SW480 (cell line): Measurements from ENCODE around the gene PLEKHA6.

Experiments
- DNase-seq: peaks from one replicate; pipeline ENCODE4 v3.0.0-alpha.2; 2016; ENCODE audit warnings: low spot score

Gene PLEKHA6

DNA sequence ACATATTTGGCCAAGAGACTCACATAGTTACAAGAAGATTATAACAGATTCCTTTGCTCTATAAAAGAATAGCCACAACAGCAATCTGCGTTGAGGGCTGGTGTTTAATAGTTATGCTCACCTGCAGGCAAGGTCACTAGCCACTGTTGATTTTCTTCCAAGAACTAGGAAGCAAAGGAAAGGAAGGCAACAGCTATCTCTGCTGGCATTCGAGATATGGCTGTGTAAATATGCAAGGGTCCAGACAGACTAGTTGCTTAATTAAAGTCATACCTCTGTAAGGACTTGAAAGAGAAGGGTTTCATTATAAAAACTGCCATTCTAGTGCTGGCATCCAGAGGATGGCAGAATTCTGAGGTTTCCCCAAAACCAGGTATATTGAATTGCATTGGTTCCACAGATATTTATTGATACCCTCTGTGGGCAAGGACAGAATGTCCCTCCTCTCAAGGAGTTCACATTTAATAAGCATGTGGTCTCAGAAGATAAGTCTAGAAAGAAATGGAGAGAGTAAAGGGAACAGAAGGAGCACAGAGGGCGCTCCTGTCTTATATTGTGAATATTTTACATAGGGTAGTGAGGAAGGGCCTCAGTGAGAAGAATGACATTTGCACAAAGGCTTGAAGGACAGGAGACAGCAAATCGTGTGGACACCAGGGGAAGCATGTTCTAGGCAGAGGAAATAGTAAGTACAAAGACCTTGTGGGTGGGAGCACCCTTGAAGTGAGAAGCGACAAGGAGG, 23.6 kb upstream of the PLEKHA6 start:
- no peak for DNase-seq

DNA sequence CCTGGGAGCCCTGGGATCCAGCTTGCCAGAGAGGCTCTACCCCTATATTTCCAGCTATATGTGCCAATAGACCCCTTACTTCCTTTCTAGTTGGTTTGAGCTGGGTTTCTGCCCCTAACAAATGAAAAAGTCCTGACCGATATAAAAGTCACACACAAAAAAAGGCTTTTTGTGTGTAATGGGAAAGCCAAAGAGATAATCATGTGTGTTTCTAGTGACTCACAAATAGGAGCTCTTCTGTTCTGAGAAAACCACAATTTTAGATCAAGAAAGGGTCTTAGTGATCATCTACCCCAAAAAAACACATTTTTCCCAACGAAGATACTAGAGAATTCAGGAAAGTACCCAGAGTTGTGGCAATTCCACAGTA, 23.0 kb upstream of the PLEKHA6 start:
- no peak for DNase-seq

DNA sequence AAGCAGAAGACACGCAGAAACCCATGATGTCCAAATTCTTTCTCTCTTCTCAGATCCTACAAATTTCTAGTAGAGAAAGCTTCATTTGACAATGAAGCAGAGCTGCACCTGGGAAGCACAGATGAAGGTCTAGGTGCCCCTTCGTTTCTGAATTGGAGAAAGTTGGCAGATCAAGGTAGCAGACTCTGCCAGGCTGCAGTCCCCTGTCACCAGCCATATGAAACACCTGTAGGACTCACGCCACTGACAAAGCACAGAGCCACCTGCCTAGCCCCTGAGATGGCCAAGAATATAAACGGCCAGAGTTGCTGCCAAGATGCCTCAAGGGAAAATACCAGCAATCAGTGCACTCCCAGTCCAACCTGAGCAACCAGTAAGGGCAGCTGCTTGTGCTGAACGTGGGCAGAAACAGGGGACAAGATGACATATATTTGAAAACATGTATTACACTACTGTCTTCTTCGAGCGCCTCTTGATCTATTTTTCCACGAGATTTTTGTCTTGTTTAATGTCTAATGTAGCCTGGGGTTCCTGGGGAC, 20.6 kb upstream of the PLEKHA6 start:
- DNase-seq, result no peak

DNA sequence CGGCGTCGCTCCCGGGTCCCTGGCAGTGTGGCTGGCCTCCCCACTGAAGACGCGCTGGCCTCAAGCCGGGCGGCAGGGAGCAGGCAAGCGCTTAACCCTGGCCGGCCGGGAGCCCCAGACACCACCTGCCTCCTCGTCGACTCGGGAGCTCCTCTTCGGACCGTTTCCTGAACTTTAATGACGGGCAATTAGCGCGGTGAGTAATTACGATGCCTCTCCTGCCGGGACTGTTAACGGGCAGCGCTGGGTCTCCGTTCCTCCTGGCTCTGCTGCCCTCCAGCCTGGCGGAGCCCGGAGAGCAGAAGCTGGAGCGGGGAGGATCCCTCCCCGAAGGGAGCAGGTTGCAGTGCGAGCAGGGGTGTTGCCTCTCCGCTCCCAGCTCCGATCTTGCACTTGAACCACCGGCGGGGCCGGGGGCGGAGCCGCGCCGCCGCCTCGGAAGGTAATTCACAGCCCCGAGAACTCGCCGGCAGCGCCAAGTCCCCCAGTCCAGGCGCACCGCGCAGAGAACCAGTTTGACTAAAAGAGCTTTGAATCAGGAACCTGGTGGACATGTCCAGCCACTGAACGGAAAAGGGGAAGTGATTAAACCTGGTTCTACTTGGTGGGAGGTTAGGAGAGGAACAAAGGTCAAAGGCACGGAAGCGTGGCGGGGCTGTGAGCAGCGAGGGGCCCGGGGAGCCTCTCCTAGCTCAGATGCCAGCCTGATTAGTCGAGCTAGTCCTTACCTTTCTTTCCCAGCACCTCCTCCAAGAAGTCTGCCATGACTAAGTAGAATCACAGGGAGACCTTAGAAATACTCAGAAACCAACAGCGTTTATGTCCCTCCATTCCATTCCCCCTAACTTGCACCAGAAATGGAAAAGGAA, 18.3 kb upstream of the PLEKHA6 start:
- peak; percentile 78 for DNase-seq

DNA sequence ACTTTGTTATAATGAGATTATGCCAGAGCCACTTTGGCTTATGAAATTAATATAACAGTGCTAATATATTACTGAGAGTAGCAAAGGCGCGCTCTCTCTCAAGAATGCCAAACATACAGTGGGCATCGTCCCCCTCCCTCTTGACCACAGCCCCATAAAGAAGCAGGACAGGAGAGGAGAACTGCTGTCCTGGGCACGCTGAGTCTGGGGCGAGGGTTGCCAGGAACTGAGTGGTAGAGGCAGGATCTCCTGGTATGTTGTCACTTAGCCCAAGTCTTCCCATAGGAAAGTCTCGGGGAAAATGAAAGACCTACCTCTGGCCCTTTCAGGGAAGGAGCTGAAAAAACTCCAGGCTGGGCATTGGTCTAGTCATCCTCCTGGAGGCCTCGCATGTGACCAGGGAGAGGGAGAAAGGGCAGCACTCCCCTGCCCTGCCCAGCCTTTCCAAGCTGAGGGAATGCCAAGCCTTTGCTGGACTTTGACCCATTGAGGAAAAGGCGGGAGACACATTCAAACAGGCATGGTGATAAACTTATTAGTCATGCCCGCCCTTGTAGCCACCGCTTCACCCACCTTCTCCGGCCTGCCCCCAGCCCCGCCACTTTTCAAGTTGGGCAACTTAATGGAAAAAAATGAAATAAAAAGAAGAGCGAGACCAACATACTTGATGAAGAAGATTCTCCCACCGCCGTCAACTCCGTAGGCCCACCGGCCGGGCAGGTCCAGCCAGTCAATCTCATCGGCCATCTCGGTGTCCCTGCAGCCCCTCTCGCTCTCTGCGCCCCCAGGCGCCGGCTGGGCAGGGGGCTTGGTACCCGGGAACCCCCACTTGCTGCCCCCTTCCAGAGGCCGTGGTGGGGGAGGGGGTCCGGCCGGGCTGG, 17.4 kb upstream of the PLEKHA6 start:
- DNase-seq, result peak; percentile 90

DNA sequence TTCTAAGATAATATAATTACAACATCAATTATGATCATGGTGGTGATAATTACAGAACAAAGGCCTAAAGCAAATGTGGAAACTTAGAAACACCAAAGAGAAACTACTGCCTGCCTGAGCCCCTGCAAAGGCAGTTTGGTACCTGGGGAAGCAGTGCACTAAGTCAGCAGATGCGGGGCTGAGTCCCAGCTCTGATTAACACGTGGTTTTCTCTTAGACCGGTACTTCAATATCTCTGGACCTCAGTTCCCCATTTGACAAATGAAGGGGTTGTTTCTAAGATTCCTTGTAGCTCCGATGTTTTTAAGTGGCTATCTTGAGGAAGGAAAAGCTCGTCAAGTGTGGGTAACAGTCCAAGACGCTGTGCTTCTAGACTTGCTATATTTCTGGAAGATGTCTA, 16.7 kb upstream of the PLEKHA6 start:
- no peak for DNase-seq

DNA sequence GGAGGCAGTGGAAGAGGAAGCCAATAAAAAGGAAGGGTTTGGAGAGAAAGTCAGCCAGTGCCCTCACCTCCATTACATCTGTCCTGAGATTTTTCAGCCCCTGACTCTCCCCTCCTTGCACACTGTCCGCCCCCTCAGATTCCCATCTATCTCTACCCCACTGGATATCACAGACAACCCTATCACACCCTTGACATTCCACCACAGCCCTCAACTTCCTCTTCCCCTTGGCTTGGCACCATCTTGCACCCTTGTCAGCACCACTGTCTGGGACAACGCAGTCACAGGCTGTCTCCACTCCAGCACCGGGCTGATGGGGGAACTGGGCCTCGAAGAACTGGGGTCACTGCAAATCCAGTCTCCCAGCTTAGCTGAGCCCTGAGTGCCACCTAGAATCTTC, 14.2 kb upstream of the PLEKHA6 start:
- no peak for DNase-seq

DNA sequence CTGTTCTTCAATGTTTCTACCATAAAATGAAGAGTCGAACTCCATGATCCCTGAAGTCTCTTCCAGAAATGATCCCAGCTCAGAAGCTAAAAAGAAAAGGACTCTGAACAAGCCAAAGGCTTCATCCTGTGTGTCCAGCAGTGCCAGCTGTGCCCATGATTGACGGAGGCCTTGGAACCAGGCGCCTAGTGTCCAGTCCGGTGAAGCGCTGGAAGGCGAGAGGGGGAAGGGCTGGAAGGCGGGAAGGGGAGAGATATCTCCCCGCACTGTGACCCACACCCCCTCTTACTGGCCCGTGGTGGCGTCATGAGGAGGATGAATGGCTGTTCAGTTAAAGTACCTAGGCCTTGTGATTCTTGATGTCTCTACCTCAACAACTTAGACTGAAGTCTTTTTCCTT, 10.4 kb upstream of the PLEKHA6 start:
- no peak for DNase-seq

DNA sequence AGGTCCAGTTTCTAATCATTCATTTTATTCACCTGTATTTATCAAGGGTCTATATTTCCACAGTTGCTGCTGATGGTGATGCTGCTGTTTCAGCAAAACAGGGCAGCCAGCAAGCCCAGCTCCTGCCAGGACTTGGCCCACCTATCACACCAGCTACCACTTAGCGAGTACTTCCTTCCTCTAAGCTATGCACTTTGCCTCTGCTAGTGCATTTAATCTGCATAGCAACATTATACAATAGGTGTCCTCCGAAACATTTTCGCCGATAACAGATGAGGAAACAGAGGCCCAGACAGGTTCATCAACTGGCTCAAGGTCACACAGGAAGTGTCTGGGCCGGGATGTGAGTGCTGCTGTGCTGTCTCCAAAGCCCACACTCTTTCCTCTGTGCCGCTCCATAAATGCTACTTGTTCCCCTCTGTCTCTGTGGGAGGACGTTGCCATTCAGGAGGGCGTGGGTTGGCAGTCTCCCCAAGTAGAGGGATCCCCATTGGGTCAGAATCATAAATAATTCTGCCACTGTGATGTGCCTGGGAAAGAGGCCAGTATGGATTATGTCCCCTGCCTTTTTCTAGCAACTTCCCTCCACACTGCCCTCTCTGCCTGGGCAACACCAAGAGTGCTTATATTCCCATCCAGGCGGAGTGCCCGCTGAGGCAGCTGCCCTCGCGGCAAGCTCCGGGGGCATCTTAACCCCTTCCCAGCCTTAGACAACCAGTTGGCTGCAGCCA, 9.4 kb upstream of the PLEKHA6 start:
- DNase-seq, result no peak

DNA sequence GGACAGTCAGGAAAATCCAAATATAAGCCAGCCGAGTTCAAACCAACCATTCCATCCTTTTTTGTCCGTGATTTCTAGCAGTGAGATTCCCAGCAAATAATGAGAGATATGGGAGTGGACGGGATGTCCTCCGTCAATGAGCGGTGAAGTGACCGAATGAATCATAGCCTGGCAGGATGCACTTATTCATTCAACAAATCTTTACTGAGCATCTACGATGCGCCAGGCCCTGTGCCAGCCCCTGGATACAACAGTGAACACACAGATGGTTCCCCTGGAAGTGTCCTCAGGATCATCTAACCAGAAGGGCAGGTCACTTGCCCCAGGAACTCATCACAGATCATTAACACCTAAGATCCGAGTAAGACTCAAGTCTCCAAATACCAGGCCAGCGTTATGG, 8.2 kb upstream of the PLEKHA6 start:
- DNase-seq, result no peak

DNA sequence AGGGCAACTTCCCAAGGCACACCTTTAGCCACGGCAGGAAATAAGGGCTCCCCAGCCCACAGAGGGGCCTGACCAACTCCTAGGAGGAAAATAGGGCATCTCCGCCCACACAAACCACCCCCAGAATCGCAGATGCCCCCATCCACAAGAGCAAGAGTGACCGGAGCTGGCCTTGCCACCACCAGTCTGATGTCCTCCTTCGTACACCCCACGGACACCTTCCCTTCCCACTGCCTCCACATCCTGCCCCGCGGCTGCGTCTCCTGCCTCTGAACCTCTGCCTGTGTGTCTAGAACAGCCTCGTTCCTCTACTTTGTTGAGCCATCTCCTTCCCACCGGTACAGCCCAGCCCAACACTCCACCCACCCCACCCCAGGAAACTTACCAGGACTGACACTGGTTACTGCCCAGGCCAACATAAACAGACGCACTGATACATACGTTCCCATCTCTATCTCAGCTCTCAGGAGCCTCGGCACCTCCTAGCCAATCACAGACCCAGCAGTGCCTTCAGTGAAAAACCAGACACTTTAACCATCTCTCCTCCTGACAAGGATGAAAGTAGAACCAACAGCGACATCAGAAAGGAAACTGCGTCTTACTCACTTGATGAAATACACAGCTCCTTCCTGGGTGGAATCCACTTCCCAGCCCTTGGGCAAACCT, 7.6 kb upstream of the PLEKHA6 start:
- no peak for DNase-seq

DNA sequence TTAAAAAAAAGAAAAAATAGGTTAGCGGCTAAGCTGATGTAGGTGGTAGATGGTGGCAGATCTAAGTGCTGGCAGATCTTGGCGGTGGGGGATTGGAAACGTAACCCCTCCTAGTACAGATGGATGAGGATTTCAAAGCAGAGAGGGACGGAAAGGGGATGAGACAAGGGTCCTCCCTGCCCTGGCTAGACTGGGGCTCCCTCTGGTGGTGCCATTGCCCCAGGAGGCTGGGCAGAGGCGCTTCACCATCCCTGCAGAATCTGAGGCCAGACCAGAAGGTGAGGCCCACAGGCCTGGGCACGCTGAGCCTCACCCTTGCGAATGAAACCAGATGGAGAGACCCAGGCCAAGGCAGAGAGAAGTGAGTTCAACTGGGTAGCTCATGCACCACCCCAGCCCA, 7.0 kb upstream of the PLEKHA6 start:
- DNase-seq, result no peak

DNA sequence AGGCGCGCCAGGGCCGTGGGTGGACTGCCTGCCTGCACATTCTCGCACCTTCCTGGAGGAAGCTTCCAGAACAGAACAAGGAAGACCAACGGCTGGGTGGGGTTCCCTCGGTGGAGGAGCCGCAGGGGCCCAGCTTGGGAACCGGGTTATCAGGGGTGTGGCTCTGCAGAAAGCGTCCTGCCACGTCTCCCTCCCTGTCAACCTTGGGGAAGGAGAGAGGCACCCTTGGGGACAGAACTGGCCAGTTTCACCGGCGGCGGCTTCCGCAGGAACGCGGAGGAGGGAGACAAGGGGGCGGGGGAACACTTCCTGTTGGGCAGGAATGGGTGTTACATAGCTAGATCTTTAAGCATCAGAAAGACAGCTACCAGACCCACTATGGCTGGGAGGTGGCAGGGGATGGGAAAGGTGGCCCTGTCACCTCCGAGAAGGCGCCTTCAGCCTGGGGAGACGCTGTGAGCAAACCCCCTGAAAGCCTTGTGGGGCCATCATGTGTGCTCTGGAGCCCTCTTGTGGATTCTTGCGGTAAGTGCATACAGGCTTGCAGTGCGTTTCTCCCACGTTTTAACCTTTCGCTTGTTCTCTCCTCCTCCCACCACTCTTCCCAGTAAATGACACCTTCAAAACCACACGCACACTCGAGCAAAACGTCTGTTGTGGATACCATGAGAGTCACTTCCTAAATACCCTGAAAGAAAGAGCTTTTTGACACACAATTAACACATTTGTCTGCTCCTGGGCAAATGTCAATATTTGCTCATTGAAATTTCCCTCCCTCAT, 3.8 kb upstream of the PLEKHA6 start:
- DNase-seq, result peak; percentile 52

DNA sequence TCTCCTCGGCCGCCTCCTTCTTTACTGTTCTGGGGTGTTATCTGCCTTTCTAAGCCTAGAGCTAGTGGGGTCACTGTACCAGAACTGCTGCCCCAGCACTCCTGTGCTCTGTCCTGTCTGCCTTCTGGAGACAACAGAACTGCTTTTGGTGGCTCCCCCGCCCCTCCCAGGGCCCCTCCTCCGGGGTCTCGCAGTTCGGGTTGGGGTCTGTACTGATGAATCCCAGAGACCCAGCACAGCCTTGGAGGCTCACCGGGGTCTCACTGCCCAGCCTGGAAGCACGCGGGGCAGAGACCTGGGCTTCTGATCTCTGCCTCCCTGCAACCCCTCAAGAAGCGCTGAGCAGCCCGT, 3.2 kb upstream of the PLEKHA6 start:
- DNase-seq, result no peak

DNA sequence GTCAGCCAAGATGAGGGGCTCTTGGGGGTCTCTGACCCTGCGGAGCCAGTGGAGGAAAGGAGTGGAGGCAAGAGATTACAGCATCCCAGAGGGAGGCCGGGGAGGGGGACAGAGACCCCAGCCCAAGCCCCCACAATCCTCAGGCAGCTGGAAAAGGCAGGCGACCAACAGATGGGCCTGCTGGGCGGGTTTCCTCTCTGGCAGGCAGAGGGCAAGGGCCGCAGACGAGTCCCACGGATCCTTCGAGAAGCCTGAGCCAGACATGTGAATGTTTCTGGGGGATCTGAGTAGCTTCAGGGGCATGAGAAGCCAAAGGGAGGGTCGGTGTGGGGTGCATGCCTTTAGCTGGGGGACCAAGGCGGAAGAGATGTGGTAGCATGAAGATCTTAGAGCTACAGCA, 2.1 kb upstream of the PLEKHA6 start:
- no peak for DNase-seq

DNA sequence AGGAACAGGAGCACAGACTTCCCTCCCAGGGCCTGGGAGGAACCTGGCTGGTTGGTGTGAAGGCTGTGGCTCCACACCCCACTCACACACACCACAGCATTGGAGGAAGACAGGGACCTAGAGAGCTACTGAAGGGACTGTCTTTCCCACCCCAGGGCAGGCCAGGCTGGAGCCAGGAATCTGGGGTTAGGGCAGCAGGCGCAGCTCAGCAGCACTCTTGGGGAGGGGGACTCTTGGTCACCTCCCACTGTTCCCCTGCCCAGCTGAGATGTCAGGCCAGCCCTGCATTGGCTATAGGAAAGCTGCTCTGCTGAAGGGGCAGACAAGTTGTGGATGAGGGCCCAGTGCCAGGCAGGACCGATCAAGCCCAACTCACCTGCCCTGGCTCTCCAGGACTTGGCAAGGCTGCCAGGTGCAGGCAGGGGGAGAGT, 1.6 kb upstream of the PLEKHA6 start:
- no peak for DNase-seq

DNA sequence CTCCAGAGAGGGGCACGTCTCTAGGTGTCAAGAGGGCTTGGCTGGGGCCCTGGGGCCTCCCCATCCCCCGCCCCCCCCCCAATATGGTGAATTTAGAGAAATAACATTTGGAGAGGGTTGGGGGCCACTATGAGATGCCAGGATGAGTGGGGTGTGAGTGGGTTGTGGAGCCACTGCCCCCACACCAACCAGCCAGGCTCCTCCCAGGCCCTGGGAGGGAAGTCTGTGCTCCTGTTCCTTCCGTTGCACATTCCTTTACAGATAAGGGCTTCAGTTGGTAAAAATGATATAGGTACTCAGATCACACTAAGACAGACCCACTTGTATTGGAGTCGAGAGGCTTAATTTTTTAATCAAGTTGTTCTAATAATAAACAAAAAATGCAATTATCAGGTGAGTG, 585 bp upstream of the PLEKHA6 start:
- no peak for DNase-seq

DNA sequence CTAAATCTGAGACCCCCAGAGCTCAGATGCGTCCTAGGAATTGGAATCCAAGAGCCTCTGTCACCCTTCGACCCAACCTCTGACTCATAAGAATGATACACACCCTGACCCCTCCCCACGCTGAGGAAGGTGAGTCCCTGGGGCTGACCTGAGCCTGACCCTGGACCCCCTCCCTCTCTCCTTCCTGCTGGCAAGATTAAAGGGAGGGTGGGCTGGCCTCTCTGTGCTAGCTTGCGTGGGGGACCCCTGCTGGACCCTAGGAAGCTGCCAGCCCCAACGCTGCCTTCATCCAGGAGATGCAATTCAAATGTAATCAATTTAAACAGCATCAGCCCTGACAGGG, 627 bp downstream of the PLEKHA6 start:
- no peak for DNase-seq

DNA sequence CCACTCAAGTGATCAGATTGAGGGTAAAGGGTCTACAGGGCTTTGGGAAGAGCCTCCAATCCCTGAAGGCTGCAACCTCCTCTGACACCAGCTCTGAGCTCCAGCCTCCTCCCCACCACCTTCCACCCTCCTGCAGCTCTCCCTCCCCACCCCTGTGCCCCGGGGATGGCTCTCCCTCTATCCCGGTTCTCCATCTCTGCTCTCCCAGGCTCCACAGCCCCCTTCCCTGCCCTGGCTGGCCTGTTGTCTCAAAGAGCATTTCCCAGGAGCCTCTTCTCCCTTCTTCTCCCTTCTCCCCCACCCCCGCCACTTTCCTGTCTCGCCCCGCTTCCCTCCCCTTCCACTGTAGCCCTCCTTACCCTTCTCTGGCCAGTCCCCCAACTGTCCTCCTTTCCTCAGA, 1.1 kb downstream of the PLEKHA6 start:
- no peak for DNase-seq
